Stimulated activated CD8-positive, alpha-beta memory T cell treated with anti-CD3 and anti-CD28 coated beads, Interleukin-12 subunit alpha, Interleukin-12 subunit beta, amount 100 ng/mL, for 24 hours (primary cell): Measurements from ENCODE around the gene RNASEH1.

Experiments
- DNase-seq: peaks from one replicate; pipeline ENCODE4 v3.0.0-alpha.2; 2020; ENCODE audit errors: extremely low read depth

Gene RNASEH1

GRCh38 chr2:3553946-3554345 lies 4.2 kb downstream of the RNASEH1 start:
- DNase-seq, result no peak

DNA sequence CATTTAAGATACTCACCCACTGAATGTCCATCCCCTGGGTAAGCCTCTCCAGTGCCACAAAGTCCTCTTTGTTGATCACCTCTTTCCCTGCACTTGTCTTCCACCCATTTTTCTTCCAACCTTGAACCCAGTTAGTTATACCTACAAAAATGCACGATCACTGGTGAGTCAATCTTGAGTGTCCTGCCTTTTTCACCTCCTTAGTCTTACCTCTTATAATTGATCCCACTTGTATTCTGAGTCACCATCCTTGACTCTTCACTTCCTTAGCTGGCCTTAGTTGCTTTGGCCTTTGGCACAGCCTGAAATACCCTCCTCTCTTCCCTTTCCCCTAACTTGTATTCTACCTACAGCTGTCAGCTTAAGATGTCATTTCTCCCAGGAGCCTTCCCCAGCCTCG lies 10.2 kb downstream of the RNASEH1 start:
- DNase-seq, result no peak

DNA sequence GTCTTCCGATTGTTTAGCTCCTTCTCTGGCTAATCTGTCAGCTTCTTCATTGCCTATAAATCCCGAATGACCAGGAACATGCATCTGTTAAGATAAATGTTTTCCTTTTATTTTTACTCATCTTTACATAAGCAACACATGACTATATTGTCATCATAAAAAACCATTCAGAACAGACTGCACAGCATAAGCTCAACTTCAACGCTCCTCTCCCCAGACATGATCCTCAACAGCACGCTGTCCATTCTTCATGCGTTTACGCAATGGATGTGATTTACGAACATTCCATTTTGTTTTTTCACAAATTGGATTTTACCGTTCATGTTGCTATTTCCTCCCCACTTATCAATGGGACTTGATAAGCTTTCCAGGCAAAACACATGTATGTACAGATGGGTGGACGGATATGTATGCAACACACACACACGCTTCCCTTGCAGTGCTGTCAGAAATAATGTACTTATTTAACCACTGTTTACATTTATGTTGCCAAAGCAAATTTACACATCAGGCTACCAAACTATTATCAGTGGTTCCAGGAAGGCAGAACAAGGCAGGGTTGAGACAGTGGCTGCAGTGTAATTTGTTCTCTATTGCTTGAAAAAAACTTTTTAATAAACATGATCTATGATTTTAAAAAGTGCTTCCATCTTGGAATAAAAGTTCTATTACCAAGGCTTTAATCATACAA lies 12.2 kb downstream of the RNASEH1 start:
- DNase-seq, result no peak

- DNase-seq, result no peak
These were observed 15.0 kb downstream of the RNASEH1 start for GRCh38 chr2:3543023-3543683.

- no peak for DNase-seq
These were observed 16.0 kb downstream of the RNASEH1 start for GRCh38 chr2:3542107-3542506.

DNA sequence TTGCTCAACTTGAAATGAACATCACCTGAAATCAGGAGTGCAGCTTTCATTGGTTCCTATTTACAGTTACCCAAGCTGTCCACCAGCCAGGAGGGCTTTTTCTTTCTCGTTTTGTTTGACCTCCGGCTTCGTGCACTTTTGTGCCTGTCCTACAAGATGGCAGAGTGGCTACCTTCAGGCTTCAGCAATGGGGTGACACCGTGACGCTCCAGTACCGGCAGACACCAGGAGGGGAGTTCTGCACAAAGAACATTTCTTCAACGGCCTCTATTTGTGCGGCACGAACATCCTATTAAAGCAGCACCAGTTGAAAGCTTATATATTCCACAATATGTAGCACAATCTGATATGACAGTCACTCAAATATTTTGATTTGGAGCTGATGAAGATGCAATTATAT lies 18.3 kb downstream of the RNASEH1 start:
- DNase-seq, result no peak

DNA sequence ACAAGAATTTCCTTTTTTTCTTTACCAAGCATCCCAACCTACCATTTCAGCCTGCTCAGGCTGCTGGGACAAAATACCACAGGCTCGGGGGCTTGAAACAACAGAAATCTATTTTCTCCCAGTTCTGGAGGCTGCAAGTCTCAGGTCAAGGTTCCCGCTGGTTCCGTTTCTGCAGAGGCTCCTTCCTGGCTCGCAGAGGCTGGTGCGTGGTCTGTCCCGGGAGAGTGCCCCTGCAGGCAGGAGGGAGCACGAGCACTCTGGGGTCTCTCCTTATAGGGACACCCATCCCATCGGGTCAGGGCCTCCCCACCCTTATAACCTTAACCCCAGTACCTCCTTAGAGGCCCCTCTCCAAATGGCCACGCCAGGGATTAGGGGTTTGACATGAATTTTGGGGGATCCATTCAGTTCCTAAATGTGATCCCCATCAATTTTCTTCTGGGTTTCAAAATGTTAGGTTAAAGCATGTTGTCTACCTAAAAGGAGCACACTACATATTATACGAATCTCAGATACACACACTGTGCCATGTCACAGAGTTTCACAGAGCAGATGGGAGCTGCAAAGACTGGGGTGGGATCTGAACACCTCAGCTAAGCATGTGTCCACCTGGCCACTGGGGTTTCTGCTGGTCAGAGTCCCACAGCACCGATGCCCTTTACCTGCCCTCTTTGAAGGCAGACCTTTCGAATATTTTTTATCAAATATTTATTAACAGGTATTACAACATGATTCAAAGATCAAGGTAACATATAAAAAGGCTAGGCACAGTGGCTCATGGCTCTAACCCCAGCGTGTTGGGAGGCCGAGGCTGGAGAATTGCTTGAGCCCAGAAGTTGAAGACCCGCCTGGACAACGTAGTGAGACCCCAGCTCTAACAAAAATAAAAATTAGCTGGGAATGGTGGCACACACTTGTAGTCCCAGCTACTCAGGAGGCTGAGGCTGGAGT lies 21.2 kb downstream of the RNASEH1 start:
- no peak for DNase-seq

DNA sequence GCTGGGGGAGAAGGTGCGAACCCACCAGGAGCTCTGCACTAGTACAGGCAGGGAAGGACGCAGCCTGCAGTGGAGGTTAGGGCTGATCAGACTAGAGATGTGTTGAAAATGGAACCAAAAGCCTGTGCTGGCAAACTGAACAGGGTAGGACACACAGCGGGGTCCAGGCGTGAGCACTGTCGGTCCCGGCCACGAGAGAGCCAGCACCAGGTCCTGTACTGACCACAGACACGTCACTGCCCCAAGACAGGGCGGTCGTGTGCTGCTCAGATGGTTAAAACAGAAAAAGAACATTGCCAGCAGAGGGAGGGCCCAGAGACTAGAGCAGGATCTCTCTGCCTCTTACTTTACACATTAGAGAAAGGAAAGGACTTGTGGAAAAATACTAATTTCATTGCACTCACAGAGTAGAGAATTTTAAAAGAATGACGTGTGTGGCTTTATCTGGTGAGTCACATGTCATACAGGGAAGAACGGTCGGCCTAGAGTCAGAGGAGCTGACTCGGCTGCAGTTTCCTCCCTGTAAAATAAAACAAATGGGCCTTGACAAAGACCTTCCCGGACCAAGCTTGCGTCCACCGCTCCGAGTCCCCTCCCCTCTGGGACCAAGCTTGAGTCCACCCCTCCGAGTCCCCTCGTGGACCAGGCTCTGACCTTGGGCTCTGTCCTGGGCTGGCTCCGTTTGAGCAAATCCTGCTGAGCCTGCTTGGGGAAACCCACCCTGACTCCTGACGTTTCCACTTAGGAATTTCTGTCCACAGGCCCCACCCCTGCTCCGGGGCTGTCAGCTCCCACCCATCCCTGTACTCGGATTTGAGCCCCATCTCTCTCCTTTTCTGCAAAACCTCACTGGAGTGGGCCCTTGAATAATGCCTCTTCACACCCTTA lies 22.1 kb downstream of the RNASEH1 start:
- no peak for DNase-seq

DNA sequence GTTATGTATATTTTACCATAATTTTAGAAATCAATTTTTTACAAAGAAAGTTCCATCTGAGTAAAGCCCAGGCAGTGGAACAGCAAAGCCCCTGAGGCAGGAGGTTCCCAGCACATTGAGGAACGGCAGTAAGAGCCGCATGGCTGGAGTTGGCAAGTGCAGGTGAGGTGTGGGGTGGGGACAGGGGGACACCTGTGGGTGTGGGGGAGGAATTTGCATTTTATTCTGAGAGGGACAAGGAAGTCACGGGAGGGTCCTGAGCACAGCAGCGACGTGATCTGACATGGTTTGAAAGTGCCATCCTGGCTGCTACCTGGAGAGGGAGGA lies 22.7 kb downstream of the RNASEH1 start:
- no peak for DNase-seq

DNA sequence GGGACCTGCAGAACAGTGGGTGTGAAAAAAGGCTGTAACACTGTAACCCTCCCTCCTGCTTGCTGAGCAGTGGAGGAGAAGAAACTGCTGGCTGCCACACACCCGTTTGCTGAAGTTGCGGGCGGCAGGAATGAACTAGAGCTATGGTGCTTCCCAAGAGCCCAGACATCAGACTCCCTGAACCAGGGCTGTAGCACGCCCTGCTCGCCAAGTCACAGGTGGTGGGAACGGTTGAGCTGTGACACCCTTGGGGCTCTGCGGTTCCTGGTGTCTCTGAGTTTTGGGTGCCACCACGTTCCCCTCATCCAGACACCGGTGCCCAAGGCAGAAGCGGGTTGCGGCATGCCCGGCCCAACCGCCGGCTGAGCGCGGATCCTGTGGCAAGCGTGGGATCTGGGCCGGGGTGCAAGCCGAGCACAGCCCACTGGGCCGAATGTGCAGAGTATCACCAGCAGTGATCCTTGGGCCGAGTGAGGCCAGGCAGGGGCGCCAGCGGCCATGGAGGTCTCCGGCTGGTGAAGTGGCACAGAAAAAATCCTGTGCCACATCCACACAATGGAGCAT lies 23.8 kb downstream of the RNASEH1 start:
- DNase-seq, result no peak

DNA sequence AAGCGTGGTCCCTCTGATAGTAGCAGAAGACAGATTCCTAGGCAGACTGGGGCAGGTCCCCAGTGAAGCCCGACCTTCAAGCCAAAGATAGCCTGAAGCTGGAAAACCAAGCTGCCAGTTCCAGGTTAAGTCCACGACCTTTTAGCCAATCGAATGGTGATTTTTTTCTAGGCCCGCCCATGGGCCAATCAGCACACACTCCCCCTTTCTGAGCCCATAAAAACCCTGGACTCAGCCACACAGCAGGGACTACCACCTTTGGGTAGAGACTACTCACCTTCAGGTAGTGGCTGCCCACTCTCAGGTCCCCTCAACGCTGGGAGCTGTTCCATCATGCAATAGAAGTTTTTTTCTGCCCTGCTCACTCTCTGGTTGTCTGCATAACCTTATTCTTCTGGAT lies 24.3 kb downstream of the RNASEH1 start:
- no peak for DNase-seq

- no peak for DNase-seq
These were observed 25.2 kb downstream of the RNASEH1 start for GRCh38 chr2:3532941-3533340.

DNA sequence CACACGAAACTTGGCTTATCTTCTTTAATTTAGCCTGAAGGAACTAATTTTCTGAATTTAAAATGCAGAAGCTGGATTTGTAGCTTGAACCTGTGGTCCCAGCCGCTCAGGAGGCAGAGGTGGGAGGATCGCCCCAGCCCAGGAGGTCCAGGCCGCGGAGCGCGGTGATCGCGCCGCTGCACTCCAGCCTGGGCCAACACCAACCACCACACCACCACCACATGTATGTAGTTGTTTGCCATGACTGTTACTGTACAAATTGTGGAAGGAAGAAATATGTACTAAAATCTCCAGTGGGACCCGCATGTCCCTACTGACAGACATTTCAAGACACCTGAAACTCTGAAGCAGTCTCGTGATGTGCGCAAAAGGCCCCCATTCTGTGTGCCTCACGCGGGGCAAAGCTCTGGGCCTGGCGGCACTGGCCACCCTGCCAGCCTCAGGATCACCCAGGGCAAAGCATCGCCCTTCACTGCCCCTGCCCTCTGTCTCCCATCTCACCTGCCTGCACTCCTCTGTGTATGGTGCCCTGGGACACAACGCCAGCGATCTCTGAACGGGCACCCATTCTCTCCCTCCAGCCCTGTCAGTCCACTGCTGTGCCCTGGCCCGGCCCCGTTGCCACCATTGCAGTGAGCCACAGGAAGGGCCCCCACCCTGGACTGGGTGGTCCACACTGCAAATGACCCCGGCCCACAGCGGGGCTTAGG lies 28.7 kb downstream of the RNASEH1 start:
- no peak for DNase-seq

DNA sequence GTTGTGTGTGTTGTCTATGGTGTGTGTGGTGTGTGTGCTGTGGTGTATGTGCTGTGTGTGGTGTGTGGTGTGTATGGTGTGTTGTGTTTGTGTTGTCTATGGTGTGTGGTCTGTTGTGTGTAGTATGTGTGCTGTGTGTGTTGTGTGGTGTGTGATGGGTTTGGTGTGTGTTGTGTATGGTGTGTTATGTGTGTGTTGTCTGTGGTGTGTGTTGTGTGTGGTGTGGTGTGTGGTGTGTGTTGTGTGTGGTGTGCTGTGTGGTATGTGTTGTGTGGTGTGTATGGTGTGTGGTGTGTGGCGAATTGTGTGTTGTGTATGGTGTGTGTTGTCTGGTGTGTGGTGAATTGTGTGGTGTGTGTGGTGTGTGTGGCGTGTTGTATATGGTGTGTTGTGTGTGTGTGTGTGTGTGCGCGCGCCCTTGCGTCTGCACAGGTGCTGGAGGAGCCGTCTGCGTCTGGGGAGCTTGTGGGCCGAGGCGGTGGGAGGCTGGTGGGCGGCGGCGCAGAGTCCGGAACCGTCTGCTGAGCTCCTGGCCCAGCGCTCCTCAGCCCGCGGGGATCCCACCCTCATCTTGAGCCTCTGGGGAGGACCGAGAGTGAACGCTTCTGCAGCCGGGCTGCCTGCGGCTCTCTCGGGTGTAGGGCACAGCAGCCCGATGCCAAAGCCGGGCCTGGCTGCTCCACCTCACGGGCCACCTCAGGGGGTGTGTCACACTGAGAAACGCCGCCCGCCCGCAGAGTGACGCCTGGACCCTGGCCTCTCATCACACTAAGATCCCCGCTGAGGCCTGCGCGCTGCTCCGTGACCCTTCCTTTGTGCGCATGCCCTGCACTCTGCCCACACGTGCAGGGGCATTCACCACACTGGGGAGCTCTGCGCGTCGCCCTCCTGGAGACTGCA lies 30.0 kb downstream of the RNASEH1 start:
- DNase-seq, result no peak

- DNase-seq, result no peak
These were observed 31.3 kb downstream of the RNASEH1 start for GRCh38 chr2:3526871-3527270.

DNA sequence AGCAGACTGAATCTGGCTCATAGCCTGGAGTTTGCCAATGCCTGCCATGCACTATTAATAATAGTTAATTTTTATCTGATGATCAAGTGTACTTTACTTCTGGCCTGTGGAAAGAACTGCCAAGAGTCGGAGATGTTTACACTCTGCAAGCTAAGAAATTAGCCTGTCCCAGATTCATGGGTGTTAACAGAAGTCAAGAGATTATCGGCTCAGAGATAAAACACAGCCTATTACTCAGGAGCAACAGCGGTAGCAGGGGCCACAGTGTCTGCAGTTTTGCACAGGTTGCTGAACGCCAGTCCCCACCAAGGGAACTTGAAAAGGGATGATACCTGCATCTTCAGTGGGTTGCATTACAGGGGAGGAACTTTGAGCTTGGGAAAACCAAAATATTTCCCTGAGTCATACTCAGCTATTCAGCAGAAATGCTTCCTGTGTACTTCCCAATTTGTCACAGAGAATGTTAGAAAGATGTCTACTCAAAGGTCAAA lies 34.5 kb downstream of the RNASEH1 start:
- no peak for DNase-seq

GRCh38 chr2:3522961-3523421 lies 35.1 kb downstream of the RNASEH1 start:
- DNase-seq, result no peak

GRCh38 chr2:3520591-3520990 lies 37.5 kb downstream of the RNASEH1 start:
- DNase-seq, result no peak
